ENCODE data around the gene ELP6.

- TF ChIP-seq POLR2A (IDR thresholded peaks at IDR 0.05) (no peak), CTCF (IDR thresholded peaks at IDR 0.05) (no peak), POLR2AphosphoS5 (IDR thresholded peaks at IDR 0.05; ENCODE audit: insufficient read depth in 1 of 2, low read depth in 1 of 2) (no peak)
These were observed 37.2 kb downstream of the ELP6 start for GRCh38 chr3:47476330-47476626.
